Adipose tissue (tissue), 3 donors: ENCODE results near the gene BLOC1S1. TPM values are rescaled to one million over a fixed set of nuclear protein-coding genes. Genes with fewer than 3 reads are reported as not detected.
A peak's percentile ranks its signal among the peaks of the same experiment; 100 is the strongest.
"Not testable (repeated sequence)": the region's sequence is repeated elsewhere in the genome, so short reads cannot be mapped to it uniquely, and the experiment has no call there.

ENCODE experiments used
- H3K27ac ChIP-seq: one replicate; pipeline ENCODE4 v1.5.1; 2013; ENCODE audit warnings: low read depth, low read length
- WGBS, 3 donors: extraction: QIAGEN DNeasy Blood & Tissue Kit; methylation state at CpG; one replicate each; pipeline ENCODE4 v1.1.7; 2013; 5-methylcytosine and 5-hydroxymethylcytosine counted together
- polyA plus RNA-seq, 3 donors: library from polyadenylated mRNA; stranded (reverse); fragments of 200-250 nt; gene quantifications; one replicate each; pipeline ENCODE4 v1.2.3, GENCODE V29; 2013
- donor health status: healthy with polysubstance abuse.
- donor health status: Bipolar disorder and iron deficiency.
- donor health status: healthy.

Gene BLOC1S1
- polyA plus RNA-seq, 3 donors = 103 to 323 (median 288) TPM

DNA sequence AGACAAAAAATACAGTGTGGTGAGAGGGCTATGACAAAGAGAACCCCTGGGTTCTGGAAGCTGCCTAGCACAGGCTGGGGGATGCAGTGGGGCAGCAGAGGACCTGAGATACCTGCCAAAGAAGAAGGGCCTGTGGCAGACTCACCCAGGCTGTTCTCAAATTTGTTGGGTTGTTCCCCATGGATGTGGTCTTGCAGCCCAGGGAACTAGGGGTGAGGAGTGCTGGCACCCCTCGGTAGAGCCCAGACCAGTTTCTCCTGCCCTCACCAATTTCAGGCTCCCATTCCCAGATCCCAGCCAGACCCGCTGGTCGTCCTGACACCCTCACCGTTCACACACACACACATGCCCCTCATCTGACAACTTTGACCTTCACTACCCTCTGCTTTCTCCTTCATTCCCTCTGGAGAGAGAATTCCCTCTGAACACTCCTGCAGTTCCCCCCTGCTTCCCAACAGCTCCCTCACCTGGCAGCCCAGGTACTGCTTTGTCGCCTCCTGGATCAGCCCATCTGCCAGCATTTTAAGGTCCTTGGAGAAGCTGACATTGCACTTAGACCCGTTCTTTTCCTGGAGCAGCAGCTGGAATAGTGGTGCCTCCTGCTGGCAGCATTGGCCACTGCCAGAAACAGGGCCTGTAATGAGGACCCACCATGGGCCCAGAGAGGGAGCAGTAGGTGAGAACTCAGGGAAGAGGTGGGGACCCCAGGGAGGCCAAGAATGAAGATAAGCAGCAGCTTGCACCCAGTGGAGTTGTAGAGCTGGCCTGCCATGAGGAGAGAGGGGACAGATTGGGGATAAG lies 21.1 kb downstream of the BLOC1S1 start:
- no peak overlapping the region for H3K27ac ChIP-seq
- 20 to 46% (median 32%) methylated on average over 6 of the region's 6 CpGs for WGBS, 3 donors

DNA sequence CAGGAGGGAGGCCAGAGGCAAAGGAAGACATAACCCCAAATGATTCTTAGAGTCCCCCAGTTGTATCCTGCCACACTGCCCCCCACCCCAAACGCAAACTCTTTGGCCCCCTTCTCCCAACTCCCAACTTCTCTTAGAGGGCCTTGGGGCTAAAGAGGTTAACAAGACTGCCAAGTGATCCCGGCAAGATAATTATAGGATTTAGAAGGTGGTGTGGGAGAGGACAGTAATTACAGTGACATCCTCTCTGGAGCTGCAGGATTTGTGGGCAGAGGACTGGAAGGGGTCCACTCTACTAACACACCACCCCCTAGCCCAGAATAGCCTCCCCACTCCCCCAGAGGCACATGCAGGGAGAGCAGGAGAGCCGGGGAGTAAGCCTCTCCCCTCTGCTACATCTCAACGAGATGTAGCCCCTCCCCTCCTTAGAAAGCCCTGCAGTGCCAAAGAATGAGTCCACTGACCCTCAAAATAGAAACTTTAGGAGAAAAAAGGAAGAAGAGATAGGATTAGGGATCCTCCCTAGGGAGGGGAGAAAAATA lies 21.8 kb downstream of the BLOC1S1 start:
- H3K27ac ChIP-seq = no peak overlapping the region
- 10 to 15% (median 11%) methylated on average over 4 of the region's 4 CpGs for WGBS, 3 donors

DNA sequence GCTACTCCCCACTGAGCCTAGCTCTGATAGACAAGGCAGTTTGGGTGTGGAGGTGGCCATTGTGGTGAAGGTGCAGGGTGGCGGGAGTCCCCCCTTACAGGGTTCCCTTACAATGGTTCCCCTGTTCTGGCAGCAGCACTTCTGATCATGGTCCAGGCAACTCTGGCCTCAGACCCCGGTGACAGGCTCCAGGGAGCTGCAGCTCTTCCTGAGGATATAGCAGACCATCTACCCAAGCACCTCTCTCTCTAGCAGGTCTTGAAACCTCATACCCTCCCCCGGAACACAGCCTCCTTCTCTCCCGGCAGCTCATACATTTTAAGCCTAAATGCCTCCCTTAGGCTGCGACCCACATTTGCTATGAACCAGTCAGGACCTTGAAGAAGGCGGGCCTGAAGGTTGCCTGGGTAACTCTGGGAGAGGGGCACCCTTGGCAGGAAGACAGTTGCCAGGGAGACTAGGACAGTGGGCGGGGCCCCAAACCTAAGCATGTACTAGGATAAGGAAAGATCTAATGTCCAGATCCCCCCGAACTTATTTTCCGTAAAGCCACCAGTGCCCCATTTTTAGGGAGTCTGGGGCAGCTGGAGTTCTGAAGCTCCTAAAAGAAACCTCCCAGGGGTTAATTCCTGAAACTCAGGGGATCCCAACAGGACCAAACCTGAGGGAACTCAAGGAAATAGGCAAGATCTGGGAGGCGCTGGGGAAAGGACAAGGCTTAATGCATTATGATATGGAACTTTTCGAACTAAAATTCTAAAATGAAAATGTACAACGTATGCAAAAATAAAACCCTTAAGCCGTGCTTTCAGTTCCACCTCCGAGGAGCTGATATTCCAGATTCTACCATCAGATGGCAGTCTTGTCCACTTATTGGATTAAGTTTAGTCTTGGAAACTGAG lies 22.5 kb downstream of the BLOC1S1 start:
- H3K27ac ChIP-seq = no peak overlapping the region
- 1 to 3% (median 2%) methylated on average over 14 of the region's 14 CpGs for WGBS, 3 donors

DNA sequence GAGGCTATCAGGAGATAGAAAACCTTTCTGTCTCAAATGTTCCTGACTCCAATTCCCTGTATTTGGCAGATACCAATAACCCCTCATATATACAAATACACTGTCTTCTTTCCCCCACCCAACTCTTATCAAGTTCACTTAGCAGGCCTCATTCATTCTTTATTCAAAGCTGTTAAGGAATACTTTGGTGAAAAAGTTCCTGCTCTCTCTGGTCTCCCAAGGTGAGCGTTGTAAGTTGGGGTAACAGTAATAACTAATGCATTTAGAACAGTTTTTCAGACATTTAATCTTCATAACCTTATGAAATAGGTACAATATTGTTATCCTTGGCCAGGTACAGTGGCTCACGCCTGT lies 23.2 kb downstream of the BLOC1S1 start:
- 71 to 81% (median 79%) methylated on average over 2 of the region's 2 CpGs for WGBS, 3 donors
- H3K27ac ChIP-seq = no peak overlapping the region

DNA sequence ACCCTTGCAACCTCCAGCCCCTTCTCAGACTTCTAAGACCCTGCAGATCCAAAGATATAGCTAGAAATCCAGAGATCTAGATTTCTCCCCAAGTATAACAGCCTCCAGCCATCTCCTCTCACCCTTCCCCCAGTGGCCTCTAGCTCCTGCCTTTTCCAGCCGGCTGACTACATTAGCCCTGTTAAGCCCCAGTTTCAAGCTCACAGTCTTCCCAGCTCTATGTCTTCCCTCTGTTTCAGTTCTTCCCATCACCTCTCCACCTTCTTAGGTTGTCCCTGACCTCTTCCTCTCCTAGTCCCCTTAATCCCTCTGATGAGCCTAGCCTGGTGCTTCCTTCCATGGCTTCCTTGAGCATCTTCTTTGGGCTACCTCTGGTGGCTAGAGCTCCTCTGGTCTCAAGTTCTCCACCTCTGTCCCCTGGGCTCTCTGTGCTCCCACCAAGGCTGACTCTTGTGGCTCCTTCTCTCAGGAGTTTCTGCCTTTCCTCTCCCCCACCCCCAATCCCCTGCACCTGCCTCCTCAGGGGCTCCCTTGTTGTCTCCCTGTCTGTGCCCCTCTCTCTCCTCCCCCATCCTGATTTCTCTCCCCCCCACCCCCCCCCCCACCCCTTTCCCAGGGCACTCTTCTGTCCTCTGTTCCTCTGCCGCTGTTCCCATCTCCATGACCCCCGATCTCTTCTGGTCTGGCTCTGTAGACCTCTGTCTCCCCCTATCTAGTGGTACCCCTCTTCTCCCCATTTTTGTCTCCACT lies 26.3 kb downstream of the BLOC1S1 start:
- WGBS, 3 donors = 13 to 25% (median 23%) methylated on average over 3 of the region's 3 CpGs
- H3K27ac ChIP-seq = no peak overlapping the region

DNA sequence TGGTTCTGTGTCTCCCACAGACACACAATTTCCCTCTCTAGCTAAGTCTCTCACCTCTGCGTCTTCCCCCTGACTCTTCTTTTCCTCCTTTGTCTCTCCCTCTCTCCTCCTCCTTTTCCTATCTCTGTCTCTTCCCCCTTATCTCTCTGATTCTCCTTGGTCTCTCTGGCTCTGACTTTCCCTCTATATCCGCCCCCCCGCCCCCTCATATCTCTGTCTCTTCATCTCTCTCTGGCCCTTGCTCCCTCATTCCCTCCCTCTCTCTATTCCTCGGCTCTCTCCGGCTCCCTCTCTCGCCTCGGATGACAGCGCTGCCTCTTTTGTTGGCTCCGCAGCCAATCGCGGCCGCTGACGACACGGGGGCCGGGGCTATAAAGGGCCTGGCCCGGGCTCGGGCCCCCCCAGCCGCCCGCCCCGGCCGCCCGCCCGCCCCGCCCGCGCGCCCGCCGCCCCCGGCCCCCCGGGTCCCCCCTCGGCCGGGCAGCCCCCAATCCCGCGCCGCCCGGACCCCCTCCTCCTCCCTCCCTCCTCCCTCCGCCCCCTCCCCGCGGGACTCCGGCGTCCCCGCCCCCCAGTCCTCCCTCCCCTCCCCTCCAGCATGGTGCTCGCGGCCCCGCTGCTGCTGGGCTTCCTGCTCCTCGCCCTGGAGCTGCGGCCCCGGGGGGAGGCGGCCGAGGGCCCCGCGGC lies 27.0 kb downstream of the BLOC1S1 start, which contains the start of gene GDF11:
GDF11 (plus strand) TSS at position 404 of the 687 bp plus-strand sequence; CDS start at position 599, 195 bp downstream.
- WGBS, 3 donors = 0 to 1% (median 1%) methylated on average over 17 to 43 of the region's 53 CpGs
- no peak within 1 kb of the TSS for H3K27ac ChIP-seq

DNA sequence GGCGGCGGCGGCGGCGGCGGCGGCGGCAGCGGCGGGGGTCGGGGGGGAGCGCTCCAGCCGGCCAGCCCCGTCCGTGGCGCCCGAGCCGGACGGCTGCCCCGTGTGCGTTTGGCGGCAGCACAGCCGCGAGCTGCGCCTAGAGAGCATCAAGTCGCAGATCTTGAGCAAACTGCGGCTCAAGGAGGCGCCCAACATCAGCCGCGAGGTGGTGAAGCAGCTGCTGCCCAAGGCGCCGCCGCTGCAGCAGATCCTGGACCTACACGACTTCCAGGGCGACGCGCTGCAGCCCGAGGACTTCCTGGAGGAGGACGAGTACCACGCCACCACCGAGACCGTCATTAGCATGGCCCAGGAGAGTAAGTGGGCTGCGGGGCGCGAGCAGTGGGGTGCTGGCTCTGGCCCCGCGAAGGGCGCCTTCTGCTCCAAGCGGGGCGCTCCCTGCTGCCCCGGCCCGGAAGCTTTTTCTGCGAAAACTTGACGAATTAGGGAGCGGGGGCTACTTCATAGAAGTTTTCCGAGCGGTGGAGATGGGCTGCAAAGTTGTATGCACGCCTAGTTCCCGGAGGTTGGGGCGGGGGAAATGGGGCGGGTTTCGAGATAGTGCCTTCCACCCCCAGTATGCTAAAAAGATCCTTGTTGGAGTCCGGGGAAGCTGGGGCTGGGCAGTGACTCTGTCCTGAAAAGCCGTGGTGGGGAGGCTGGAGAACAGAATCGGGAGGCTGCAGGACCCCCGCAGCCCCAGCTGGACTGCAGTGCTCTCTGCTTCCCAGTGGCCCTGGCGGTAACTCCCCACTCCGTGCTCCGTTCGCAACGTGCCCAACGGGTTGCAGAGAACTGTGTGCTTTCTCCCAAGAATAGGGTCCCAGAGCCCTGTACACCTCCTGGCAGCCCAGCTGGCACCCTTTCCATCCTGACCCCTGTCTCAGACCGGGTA lies 27.8 kb downstream of the BLOC1S1 start:
- WGBS, 3 donors = 0 to 1% (median 0%) methylated on average over 61 to 73 of the region's 73 CpGs
- no peak overlapping the region for H3K27ac ChIP-seq

DNA sequence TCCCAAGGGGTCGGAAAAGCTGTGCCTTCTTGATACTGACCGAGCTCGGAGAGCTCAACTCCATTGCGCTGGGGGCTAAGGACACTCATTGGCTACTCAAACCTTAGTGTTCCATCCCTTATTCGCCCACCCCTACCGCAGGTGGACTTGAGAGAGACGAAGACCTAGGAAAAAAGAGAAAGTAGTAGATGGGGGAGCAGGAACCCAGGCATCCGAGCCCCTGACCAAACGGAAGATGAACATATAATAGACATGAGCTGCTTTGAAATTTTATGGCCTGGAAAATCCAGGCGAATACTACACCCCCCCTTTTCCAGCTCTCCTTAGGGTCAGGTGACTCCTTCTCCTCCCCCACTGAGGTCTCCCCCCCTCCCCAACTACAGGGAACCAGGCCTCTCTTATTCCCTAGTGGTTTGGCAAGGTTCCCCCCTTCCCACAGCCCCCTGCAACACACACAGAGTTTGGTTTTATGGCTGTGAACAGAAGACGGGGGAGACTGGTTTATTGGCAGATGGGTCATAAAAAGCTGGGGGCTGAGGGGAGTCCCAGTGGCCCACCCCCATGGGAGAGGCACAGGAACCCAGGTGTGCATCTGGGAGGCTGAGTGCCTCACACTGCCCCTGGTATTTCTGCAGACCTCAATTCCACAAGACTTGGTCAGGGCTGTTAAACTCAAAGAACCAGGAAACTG lies 28.6 kb downstream of the BLOC1S1 start:
- H3K27ac ChIP-seq = no peak overlapping the region
- 16 to 39% (median 16%) methylated on average over 11 of the region's 11 CpGs for WGBS, 3 donors

DNA sequence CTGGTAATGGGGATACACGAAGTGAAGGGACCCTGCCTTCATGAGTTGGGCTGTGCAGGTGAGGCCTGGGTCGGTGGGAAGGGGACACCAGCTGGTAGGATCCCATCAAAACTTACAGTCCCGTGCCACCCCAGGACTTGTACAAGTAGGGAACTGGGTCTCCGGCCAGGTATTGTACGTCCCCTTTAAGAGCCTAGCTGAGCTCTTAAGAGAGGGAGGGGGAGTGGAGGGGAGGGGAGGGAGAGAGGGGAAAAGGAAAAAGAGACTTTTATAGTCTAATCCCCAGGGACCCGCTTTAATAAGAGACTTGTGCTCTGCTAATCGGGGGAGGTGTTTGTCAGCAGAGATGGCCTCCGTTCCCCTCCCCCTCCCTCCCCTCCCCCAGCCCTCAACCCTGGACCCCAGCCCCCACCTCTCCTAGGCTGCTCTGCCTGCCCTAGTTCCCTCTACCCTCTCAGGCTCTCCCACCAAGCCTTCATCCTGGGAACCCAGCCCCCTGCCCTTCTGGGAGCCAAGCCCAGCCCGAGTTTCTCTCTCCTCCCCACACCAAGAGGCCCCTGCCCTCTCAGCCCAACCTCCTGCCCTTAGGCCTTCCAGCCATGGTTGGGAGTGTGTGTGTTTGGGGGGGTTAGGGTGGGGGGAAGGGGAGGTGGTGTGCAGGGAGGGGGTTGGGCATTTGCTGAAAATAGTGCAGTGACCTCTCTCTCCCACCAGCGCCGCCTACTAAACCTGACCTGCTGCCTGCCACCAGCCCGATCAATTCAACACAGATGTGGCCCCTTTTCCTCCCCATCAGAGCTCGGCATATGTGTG lies 29.7 kb downstream of the BLOC1S1 start:
- H3K27ac ChIP-seq = peak overlapping the region; percentile 22
- WGBS, 3 donors = 19 to 28% (median 22%) methylated on average over 11 to 13 of the region's 13 CpGs

DNA sequence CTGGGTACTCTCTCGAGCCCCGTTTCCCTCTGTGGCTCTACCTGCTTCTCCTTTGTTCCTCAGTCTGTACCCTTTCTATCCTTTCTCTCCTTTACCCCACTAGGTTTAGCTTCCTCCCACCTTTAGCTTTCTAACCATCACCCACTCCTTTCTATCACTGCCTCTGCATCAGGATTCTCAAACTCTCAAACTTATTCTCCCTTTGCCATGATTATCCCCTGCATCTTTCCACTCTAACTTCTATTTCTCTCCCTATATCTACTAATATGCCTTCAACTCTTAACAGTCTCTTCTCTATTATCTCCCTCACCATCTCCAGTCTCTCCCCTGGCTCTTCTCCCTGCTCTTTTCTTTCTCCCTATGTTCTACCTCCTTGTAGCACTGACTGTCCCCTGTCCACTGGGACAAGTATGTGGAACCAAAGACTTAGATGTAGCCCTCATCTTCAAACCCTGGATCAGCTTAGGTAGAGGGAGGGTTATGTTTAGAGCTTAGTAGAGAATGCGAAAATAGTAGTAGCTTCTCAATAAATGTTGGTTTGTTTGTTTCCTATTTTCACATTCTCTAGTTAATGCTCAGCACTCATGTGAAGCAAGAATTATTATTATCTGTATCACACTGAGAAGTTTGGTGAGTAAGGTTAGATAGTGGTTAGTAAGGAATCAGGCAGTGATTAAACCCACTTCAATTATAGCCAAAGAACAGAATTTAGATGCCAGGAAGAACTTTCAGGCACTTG lies 30.5 kb downstream of the BLOC1S1 start:
- 37 to 46% (median 45%) methylated on average over 3 of the region's 3 CpGs for WGBS, 3 donors
- peak overlapping the region; percentile 22 for H3K27ac ChIP-seq

DNA sequence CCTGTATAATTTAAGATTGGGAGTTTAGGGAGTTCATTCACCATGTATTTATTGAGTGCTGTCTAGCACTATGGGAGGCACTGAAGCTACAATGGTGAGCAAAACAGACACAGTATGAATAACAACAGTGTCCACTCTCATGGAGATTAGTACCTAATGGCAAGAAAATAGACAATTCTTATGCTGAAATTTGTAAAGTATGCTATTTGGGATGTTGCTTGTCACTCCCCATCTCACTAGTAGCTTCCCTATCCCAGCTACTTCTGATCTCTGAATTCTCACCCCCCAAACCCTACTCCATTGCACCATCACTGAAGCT lies 31.0 kb downstream of the BLOC1S1 start:
- H3K27ac ChIP-seq = no peak overlapping the region

DNA sequence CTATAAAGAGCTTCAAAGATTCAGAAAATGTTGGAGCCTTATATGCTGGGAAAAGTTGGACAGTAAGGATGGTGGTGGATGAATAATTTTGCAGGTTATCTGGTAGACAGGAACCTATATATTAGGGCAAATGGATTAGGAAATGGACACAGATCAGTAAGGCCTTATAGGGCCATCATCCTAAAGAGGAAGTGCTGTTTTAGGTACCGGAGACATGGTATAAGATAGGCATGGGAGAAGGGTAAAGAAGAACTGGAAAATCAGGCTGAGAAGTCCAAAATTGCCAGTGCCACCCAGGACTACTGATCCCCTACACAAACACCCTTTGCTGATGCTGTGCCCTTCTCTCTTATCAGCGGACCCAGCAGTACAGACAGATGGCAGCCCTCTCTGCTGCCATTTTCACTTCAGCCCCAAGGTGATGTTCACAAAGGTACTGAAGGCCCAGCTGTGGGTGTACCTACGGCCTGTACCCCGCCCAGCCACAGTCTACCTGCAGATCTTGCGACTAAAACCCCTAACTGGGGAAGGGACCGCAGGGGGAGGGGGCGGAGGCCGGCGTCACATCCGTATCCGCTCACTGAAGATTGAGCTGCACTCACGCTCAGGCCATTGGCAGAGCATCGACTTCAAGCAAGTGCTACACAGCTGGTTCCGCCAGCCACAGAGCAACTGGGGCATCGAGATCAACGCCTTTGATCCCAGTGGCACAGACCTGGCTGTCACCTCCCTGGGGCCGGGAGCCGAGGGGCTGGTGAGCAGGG lies 32.6 kb downstream of the BLOC1S1 start:
- H3K27ac ChIP-seq = no peak overlapping the region
- WGBS, 3 donors = 90 to 92% (median 91%) methylated on average over 18 of the region's 18 CpGs

DNA sequence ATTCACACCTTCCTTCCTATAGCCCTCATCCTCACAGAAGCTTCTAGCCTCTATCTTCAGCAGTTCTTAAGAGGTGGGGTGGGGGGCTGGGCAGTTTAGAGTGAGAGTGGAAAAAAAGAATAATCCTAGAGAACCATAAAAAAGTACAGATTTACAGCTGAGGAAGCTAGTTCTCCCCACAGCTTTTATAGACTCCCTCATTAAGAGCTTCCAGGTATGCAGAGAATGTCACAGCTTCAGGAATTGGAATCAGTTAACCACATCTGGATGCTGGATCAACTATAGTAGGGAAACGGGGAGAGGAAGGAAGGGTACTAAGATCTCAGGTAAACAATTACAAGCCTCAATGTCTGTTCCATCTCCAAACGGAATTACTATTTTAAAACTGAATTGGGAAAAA lies 39.4 kb downstream of the BLOC1S1 start:
- WGBS, 3 donors = 63 to 67% (median 63%) methylated on average over 2 of the region's 2 CpGs
- no peak overlapping the region for H3K27ac ChIP-seq

DNA sequence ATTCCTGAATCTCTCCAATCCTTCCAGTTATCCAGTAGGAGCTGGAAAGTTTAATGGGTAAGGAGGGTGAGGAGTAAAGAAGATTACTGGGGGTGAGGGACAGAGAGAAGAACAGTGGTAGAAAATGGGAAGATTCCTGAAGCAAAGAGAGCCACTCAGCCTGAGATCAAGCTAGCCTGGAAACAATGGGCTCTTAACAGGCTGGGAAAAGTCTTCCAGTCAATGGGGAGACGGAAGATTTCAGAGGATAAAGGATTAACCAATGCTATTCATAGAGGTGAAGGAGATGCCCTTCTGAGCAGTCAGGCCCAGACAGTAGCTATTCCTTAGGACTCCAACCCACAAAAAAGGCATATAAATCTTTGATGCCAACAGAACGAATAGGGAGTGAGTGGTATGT lies 41.9 kb downstream of the BLOC1S1 start:
- no peak overlapping the region for H3K27ac ChIP-seq
- WGBS, 3 donors = 75 to 82% (median 75%) methylated on average over 2 of the region's 2 CpGs

DNA sequence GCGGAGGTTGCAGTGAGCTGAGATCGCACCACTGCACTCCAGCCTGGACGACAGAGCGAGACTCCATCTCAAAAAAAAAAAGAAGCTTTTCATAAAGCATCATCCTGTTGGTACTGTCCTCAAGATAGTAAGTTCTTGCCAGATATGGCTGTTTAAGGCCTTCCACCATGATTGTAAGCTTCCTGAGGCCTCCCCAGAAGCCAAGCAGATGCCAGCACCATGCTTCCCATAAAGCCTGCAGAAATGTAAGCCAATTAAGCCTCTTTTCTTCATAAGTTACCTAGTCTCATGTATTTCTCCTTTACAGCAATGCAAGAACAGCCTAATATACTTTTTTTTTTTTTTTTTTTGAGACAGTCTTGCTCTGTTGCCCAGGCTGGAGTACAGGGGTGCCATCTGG lies 42.7 kb downstream of the BLOC1S1 start:
- not testable (repeated sequence) for H3K27ac ChIP-seq
- WGBS, 3 donors = 98 to 99% (median 99%) methylated on average over 4 of the region's 4 CpGs
